GM19023 (cell line): ENCODE measurements around the gene RNF39.
A peak's percentile ranks its signal among the peaks of the same experiment; 100 is the strongest.

Experiments
- ATAC-seq: cut with Tn5 transposase; IDR thresholded peaks from one replicate; pipeline ENCODE4 v1.9.1; 2021; ENCODE audit warnings: mild to moderate bottlenecking, moderate library complexity; ENCODE audit not compliant: unreplicated experiment

The RNF39 gene

DNA sequence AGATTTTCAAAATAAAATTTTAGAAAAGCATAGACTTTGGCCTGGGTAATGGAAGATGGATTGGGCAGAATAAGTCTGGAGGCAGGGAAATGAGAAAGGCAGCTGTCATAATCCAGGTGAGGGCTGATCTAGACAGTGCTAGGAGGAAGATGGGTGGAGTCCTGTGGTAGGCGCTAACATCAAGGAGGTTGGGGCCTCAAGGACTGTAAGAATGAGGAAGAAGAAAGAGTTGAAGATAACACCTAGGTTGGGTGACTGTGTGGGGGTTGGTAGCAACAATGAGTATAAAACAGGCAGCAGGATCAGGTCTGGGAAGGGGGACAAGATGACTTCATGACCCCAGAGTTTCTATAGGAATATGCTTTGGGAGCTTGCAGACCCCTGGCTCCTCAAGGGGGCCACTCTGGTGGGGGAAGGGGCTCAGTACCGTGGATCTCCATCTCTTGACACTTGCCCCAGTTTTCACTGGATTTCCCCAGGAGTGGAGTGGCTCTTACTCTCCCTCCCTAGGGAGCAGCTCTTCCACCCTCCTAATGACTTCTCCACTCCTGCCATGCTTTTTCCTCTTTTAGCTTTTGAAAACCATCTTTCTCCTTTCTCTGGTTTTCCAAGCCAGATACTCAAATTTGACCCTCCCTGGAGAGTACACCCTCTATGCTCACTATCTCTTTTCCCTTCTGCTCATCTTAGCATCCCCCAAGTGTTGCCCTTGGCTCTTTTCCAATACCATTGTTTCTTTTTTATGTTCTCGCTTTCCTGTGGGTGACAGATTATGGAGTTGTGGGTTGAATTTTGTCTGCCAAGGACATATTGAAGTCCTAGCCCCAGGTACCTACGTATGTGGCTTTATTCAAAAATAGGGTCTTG lies 22.6 kb upstream of the RNF39 start:
- no peak for ATAC-seq

DNA sequence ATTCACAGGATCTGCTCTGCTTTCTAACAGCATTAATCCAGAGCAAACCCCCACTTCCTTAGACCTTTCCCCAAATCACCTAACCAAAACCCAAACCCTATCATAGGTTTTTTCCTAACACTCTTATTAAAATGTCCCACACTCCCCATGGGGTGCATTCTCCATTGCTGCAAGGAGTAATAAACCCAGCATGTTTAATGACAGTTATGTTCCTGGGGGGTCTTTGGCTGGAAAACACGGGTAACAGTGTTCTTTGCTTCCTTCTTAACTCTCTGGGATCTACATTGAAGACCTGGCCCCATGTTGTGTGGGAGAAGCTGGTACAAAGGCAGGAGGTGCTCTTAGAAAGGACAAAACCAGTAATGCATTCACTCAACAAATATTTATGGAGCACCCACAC lies 21.3 kb upstream of the RNF39 start:
- ATAC-seq: no peak

DNA sequence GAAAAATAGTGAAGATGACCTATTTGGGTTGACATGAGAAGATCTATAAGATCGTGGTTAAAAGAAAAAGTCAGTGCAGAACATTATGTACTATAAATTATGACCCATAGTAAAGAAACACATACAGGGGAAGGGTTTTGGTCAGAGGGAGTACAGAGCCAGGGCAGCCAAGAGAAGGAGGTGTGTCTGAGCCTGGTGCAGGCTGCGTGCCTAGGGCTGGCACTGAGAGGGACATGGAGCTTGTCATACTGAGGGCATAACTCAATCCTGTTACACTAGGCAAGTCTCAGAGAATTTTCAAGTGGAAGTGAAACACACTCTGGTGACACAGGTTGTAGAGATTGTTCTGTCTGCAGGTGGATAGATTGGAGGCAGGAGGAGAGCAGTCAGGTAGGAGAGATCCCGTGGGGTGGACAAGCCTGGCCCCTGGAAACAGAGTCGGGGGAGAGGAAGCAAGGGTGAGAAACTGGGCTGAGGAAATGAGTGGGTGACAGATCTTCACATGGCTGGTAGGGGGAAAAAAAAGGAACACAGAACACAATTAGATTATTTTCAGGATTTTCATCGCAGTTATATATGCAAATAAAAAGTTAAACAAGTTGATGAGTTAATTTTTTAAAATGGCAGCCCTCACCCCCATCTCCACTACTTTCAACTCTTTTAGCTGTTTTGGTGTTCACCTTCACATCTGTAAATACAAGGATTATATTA lies 18.5 kb upstream of the RNF39 start:
- ATAC-seq: no peak

GRCh38 chr6:30092852-30093543 lies 17.4 kb upstream of the RNF39 start:
- no peak for ATAC-seq

- ATAC-seq: no peak
Observed at GRCh38 chr6:30091577-30092381, 16.2 kb upstream of the RNF39 start.

DNA sequence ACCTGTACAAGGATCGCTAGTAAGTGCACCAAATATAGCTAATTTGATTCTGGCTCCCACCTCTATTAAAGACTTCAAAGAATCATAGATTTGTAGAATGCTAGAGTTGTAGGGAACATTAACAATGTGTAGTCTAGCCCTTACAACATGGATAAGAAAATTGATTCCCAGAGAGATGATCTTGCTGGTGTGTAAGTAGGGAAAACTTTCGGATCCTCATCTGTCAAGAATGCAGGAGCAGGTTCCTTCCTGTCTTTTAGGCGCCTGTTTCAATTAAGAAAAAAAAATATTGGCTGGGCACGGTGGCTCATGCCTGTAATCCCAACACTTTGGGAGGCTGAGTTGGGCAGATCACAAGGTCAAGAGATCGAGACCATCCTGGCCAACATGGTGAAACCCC lies 12.3 kb upstream of the RNF39 start:
- ATAC-seq: no peak

GRCh38 chr6:30077218-30077617 lies 1.6 kb upstream of the RNF39 start:
- ATAC-seq: no peak

GRCh38 chr6:30075790-30076732 lies 492 bp upstream of the RNF39 start:
- ATAC-seq: no peak

- no peak for ATAC-seq
Observed at GRCh38 chr6:30074331-30075093, 1.1 kb downstream of the RNF39 start.

- no peak for ATAC-seq
Observed at GRCh38 chr6:30073489-30074235, 1.9 kb downstream of the RNF39 start.

- no peak for ATAC-seq
Observed at GRCh38 chr6:30071858-30072257, 3.7 kb downstream of the RNF39 start.

GRCh38 chr6:30071081-30071818 lies 4.3 kb downstream of the RNF39 start:
- ATAC-seq: no peak

DNA sequence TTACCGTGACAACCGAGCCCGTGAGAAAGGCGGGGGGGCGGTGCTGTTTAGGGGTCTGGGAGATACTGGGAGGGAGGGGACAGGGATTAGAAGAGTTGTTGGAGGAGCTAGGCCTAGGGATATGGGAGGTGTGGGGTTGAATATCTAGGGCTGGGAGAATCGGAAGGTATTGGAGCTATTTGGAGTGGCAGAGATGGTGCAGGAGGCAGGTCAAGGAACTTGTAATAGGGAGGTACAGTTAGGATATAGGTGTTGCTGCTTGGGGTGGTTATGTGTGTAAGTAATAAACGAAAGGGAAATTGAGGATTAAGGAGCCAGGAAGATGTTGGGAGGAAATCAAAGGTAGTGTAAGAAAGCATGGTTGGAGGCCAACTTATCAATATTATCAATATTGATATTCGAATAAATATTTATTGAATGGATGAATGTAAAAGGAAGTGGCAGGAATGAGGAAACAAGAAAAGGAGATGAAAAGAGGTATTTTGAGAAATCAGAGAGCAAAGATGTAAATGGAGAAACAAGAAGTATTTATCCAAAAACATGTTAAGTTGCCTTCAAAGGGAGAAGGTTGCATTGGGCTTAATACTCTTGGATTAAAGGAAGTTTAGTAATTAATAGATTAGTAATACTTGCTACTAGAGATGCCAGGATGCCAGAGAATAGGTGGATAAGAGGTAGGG lies 8.0 kb downstream of the RNF39 start:
- no peak for ATAC-seq

GRCh38 chr6:30066577-30067459 lies 8.8 kb downstream of the RNF39 start, which contains the start of gene PPP1R11:
PPP1R11 (plus strand) TSS chr6:30067198; CDS start chr6:30067411, 213 bp downstream.
- ATAC-seq: peak; percentile 97

DNA sequence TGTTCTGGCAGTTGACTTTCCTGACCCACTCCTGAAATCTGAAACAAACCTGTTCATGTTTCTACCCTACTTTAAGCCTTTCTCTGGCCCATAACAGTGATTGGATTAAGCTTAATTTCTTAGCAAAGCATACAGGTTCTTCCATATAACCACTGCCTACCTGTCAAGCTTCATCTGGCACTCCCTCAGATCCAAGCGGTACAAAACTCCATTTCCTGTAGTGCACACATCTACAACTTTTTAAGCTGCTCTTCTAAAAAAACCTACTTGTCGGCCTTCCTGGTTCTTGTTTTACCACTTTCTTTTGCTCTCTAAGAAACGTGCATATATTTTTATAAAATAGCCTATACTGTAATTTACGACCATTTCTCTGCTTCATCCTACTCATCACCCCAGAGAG lies 9.5 kb downstream of the RNF39 start:
- no peak for ATAC-seq

GRCh38 chr6:30063315-30063714 lies 12.3 kb downstream of the RNF39 start:
- no peak for ATAC-seq
